SK-N-SH treated with all-trans-retinoic acid at 6 μM for 48 hours (cell line): ENCODE results near the gene PDE9A.
"Not testable (repeated sequence)": the region's sequence is repeated elsewhere in the genome, so short reads cannot be mapped to it uniquely, and the experiment has no call there.

Experiments used
- ATAC-seq: fragments of 200-7000 bp; cut with Tn5 transposase; 3 replicates; pipeline ENCODE4 v1.9.1; 2020; ENCODE audit warnings: mild to moderate bottlenecking, moderate library complexity
- ARNTL ChIP-seq: fragments of 450-650 bp; formaldehyde crosslinking; IDR thresholded peaks from 2 replicates; pipeline ENCODE4 v1.5.0; 2020; ENCODE audit warnings: low read depth, mild to moderate bottlenecking, moderate library complexity, borderline replicate concordance
- BACH2 ChIP-seq: fragments of 250-450 bp; sonication (Bioruptor Pico); IDR thresholded peaks from 2 replicates; pipeline ENCODE4 v1.9.0; 2021; ENCODE audit warnings: mild to moderate bottlenecking, borderline replicate concordance
- CSDC2 ChIP-seq: fragments of 250-450 bp; sonication (Bioruptor Pico); IDR thresholded peaks from 2 replicates; pipeline ENCODE4 v1.5.0; 2020; ENCODE audit warnings: mild to moderate bottlenecking, moderate library complexity
- ESRRG ChIP-seq: fragments of 250-450 bp; sonication (Bioruptor Pico); IDR thresholded peaks from 2 replicates; pipeline ENCODE4 v1.6.1; 2021; ENCODE audit warnings: mild to moderate bottlenecking
- GLIS3 ChIP-seq: fragments of 250-450 bp; sonication (Bioruptor Pico); IDR thresholded peaks from 2 replicates; pipeline ENCODE4 v1.5.0; 2020; ENCODE audit warnings: mild to moderate bottlenecking, moderate library complexity
- ISL1 ChIP-seq: fragments of 250-450 bp; sonication (Bioruptor Pico); IDR thresholded peaks from 2 replicates; pipeline ENCODE4 v2.1.2; 2022; ENCODE audit warnings: mild to moderate bottlenecking, moderate library complexity
- OSR1 ChIP-seq: fragments of 250-450 bp; sonication (Bioruptor Pico); IDR thresholded peaks from 2 replicates; pipeline ENCODE4 v1.8.0; 2022; ENCODE audit warnings: moderate library complexity, mild to moderate bottlenecking, inconsistent platforms
- PPARA ChIP-seq: fragments of 250-450 bp; sonication (Bioruptor Pico); IDR thresholded peaks from 2 replicates; pipeline ENCODE4 v1.5.0; 2020; ENCODE audit warnings: mild to moderate bottlenecking, borderline replicate concordance
- RARB ChIP-seq: fragments of 250-450 bp; sonication (Bioruptor Pico); IDR thresholded peaks from 2 replicates; pipeline ENCODE4 v1.8.0; 2021; ENCODE audit warnings: mild to moderate bottlenecking, moderate library complexity
- SNAI2 ChIP-seq: fragments of 250-450 bp; sonication (Bioruptor Pico); IDR thresholded peaks from 2 replicates; pipeline ENCODE4 v1.5.0; 2020; ENCODE audit warnings: mild to moderate bottlenecking, moderate library complexity
- TCF4 ChIP-seq: fragments of 250-450 bp; sonication (Bioruptor Pico); IDR thresholded peaks from 2 replicates; pipeline ENCODE4 v1.8.0; 2021; ENCODE audit warnings: mild to moderate bottlenecking, moderate library complexity, borderline replicate concordance
- TOX ChIP-seq: fragments of 250-450 bp; sonication (Bioruptor Pico); IDR thresholded peaks from 2 replicates; pipeline ENCODE4 v1.8.0; 2021; ENCODE audit warnings: mild to moderate bottlenecking, moderate library complexity, borderline replicate concordance
- ZFP3 ChIP-seq: fragments of 250-450 bp; sonication (Bioruptor Pico); IDR thresholded peaks from 2 replicates; pipeline ENCODE4 v1.5.0; 2020; ENCODE audit warnings: mild to moderate bottlenecking, moderate library complexity
- ZFP30 ChIP-seq: fragments of 450-650 bp; formaldehyde crosslinking; IDR thresholded peaks from 2 replicates; pipeline ENCODE4 v1.5.0; 2022; ENCODE audit warnings: mild to moderate bottlenecking, moderate library complexity
- ZNF565 ChIP-seq: fragments of 450-650 bp; formaldehyde crosslinking; conservative IDR thresholded peaks from 2 replicates; pipeline ENCODE4 v1.5.0; 2020; ENCODE audit warnings: low read depth, mild to moderate bottlenecking, moderate library complexity
- ZNF70 ChIP-seq: fragments of 450-650 bp; formaldehyde crosslinking; IDR thresholded peaks from 2 replicates; pipeline ENCODE4 v1.5.0; 2020; ENCODE audit warnings: mild to moderate bottlenecking, moderate library complexity
- ZNF8 ChIP-seq: fragments of 450-650 bp; formaldehyde crosslinking; IDR thresholded peaks from 2 replicates; pipeline ENCODE4 v1.5.0; 2020; ENCODE audit warnings: mild to moderate bottlenecking, moderate library complexity
- TF ChIP-seq, protein P1 (sequence below): fragments of 250-450 bp; sonication (Bioruptor Pico); IDR thresholded peaks from 2 replicates; pipeline ENCODE4 v1.8.0; 2021; ENCODE audit warnings: low read depth, mild to moderate bottlenecking, moderate library complexity, borderline replicate concordance
- TF ChIP-seq, protein P2 (sequence below): fragments of 250-450 bp; sonication (Bioruptor Pico); IDR thresholded peaks from 2 replicates; pipeline ENCODE4 v1.5.0; 2020; ENCODE audit warnings: mild to moderate bottlenecking, moderate library complexity
- TF ChIP-seq, protein P3 (sequence below): fragments of 250-450 bp; sonication (Bioruptor Pico); IDR thresholded peaks from 2 replicates; pipeline ENCODE4 v1.5.1; 2021; ENCODE audit warnings: mild to moderate bottlenecking, moderate library complexity
- TF ChIP-seq, protein P4 (sequence below): fragments of 250-450 bp; sonication (Bioruptor Pico); IDR thresholded peaks from 2 replicates; pipeline ENCODE4 v1.8.0; 2020; ENCODE audit warnings: mild to moderate bottlenecking, moderate library complexity, borderline replicate concordance
- TF ChIP-seq, protein P5 (sequence below): fragments of 250-450 bp; sonication (Bioruptor Pico); IDR thresholded peaks from 2 replicates; pipeline ENCODE4 v1.5.1; 2020; ENCODE audit warnings: low read depth, mild to moderate bottlenecking, moderate library complexity

PDE9A gene

DNA sequence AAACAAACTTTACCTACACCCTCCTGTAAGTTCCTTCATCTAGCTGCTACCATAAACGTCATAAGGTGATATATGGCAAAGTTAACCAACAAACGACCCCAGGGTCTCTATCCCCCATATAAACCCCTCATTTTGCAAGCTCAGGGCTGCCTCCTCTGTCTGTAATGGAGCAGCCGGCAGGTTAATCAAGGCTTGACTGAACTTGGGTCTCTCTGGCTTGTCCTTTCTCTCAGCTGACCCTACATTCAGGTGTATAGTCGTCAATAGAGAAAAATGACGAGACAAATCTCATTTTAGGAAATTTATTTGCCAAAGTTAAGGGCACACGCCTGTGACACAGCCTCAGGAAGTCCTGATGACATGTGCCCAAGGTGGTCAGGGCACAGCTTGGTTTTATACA lies 158.5 kb downstream of the PDE9A start:
- TF ChIP-seq TCF4 (CRISPR knock-in tag): no peak
- no peak for TF ChIP-seq ZNF8 (CRISPR knock-in tag)
- no peak for TF ChIP-seq ZNF70
- TF ChIP-seq, protein P1, sequence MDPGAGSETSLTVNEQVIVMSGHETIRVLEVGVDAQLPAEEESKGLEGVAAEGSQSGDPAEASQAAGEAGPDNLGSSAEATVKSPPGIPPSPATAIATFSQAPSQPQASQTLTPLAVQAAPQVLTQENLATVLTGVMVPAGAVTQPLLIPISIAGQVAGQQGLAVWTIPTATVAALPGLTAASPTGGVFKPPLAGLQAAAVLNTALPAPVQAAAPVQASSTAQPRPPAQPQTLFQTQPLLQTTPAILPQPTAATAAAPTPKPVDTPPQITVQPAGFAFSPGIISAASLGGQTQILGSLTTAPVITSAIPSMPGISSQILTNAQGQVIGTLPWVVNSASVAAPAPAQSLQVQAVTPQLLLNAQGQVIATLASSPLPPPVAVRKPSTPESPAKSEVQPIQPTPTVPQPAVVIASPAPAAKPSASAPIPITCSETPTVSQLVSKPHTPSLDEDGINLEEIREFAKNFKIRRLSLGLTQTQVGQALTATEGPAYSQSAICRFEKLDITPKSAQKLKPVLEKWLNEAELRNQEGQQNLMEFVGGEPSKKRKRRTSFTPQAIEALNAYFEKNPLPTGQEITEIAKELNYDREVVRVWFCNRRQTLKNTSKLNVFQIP: no peak
- no peak for TF ChIP-seq CSDC2
- TF ChIP-seq, protein P2, sequence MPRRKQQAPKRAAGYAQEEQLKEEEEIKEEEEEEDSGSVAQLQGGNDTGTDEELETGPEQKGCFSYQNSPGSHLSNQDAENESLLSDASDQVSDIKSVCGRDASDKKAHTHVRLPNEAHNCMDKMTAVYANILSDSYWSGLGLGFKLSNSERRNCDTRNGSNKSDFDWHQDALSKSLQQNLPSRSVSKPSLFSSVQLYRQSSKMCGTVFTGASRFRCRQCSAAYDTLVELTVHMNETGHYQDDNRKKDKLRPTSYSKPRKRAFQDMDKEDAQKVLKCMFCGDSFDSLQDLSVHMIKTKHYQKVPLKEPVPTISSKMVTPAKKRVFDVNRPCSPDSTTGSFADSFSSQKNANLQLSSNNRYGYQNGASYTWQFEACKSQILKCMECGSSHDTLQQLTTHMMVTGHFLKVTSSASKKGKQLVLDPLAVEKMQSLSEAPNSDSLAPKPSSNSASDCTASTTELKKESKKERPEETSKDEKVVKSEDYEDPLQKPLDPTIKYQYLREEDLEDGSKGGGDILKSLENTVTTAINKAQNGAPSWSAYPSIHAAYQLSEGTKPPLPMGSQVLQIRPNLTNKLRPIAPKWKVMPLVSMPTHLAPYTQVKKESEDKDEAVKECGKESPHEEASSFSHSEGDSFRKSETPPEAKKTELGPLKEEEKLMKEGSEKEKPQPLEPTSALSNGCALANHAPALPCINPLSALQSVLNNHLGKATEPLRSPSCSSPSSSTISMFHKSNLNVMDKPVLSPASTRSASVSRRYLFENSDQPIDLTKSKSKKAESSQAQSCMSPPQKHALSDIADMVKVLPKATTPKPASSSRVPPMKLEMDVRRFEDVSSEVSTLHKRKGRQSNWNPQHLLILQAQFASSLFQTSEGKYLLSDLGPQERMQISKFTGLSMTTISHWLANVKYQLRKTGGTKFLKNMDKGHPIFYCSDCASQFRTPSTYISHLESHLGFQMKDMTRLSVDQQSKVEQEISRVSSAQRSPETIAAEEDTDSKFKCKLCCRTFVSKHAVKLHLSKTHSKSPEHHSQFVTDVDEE (CRISPR knock-in tag): no peak
- no peak for TF ChIP-seq ESRRG (CRISPR knock-in tag)
- TF ChIP-seq, protein P3, sequence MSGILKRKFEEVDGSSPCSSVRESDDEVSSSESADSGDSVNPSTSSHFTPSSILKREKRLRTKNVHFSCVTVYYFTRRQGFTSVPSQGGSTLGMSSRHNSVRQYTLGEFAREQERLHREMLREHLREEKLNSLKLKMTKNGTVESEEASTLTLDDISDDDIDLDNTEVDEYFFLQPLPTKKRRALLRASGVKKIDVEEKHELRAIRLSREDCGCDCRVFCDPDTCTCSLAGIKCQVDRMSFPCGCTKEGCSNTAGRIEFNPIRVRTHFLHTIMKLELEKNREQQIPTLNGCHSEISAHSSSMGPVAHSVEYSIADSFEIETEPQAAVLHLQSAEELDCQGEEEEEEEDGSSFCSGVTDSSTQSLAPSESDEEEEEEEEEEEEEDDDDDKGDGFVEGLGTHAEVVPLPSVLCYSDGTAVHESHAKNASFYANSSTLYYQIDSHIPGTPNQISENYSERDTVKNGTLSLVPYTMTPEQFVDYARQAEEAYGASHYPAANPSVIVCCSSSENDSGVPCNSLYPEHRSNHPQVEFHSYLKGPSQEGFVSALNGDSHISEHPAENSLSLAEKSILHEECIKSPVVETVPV (CRISPR knock-in tag): no peak
- no peak for TF ChIP-seq ARNTL (CRISPR knock-in tag)
- no peak for TF ChIP-seq ZFP3
- TF ChIP-seq SNAI2 (CRISPR knock-in tag): no peak
- no peak for TF ChIP-seq GLIS3
- no peak for TF ChIP-seq ZFP30 (CRISPR knock-in tag)
- TF ChIP-seq PPARA (CRISPR knock-in tag): no peak
- no peak for TF ChIP-seq ZNF565 (CRISPR knock-in tag)
- TF ChIP-seq BACH2 (CRISPR knock-in tag): no peak
- no peak for TF ChIP-seq RARB (CRISPR knock-in tag)
- TF ChIP-seq, protein P4, sequence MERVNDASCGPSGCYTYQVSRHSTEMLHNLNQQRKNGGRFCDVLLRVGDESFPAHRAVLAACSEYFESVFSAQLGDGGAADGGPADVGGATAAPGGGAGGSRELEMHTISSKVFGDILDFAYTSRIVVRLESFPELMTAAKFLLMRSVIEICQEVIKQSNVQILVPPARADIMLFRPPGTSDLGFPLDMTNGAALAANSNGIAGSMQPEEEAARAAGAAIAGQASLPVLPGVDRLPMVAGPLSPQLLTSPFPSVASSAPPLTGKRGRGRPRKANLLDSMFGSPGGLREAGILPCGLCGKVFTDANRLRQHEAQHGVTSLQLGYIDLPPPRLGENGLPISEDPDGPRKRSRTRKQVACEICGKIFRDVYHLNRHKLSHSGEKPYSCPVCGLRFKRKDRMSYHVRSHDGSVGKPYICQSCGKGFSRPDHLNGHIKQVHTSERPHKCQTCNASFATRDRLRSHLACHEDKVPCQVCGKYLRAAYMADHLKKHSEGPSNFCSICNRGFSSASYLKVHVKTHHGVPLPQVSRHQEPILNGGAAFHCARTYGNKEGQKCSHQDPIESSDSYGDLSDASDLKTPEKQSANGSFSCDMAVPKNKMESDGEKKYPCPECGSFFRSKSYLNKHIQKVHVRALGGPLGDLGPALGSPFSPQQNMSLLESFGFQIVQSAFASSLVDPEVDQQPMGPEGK (CRISPR knock-in tag): no peak

DNA sequence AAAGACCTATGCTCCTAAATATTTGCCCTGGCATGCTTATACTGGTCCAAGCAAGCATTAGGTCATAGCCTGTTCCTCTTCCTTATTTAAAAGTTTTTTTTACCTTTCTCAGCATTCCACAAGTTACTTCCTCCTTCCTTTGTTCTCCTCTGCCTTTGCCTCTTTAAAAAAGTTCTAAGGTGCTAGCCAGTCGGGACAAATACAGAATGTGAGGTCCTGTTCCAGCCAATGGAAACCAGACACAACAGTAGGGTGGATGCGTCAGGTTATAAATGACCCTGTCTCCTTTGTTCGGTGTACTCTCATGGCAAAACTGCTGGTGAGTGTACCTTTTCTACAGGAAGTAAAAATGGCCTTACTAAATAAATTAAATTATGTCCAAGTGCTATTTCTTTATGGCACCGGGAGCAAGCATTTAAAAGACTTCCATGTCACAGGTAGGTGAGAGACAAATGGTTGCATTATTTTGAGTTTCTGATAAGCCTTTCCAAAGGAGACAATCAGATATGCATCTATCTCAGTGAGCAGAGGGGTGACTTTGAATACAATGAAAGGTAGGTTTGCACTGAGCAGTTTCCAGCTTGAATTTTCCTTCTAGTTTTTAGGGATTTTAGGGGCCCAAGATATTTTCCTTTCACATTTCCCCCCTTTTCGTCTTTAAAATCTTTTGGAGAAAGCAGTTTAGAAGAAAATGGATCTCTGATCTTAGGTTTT lies 159.3 kb downstream of the PDE9A start:
- not testable (repeated sequence) for ATAC-seq

More for the DNA sequence above, 158.5 kb downstream of the PDE9A start:
- no peak for ATAC-seq

DNA sequence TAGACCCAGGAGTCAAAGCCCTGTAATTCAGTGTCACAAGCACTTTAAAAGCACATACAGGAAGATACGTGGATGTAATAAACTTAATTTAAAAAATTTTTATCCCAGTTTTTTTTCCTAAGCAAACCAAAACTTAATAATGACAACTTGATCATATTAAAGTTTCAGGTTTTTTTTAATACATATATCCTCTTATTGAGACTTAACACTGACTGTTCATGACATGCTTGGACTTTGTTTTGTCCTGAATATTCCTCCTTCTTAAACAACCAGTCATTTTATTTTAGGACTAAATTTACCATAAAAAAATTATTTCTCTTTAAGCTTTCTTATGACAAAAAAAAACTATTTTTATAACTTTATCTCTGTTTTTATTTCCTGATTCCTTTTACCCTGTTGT lies 161.8 kb downstream of the PDE9A start:
- ATAC-seq: no peak
- TF ChIP-seq ZNF70 (no peak), ZFP30 (CRISPR knock-in tag) (no peak), OSR1 (no peak), PPARA (CRISPR knock-in tag) (no peak), ISL1 (CRISPR knock-in tag) (no peak), ZFP3 (no peak), BACH2 (CRISPR knock-in tag) (no peak), TOX (CRISPR knock-in tag) (no peak), ZNF565 (CRISPR knock-in tag) (no peak), ZNF8 (CRISPR knock-in tag) (no peak)
- TF ChIP-seq, protein P4 (CRISPR knock-in tag): no peak
- TF ChIP-seq, protein P3 (CRISPR knock-in tag): no peak
- TF ChIP-seq, protein P1: no peak
- TF ChIP-seq, protein P5, sequence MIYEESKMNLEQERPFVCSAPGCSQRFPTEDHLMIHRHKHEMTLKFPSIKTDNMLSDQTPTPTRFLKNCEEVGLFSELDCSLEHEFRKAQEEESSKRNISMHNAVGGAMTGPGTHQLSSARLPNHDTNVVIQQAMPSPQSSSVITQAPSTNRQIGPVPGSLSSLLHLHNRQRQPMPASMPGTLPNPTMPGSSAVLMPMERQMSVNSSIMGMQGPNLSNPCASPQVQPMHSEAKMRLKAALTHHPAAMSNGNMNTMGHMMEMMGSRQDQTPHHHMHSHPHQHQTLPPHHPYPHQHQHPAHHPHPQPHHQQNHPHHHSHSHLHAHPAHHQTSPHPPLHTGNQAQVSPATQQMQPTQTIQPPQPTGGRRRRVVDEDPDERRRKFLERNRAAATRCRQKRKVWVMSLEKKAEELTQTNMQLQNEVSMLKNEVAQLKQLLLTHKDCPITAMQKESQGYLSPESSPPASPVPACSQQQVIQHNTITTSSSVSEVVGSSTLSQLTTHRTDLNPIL: no peak
